Amygdala (tissue), 56 donors: Measurements from ENCODE around the gene SPAST.
"Not testable (repeated sequence)": the region's sequence is repeated elsewhere in the genome, so short reads cannot be mapped to it uniquely, and the experiment has no call there.

Experiments
- DNase-seq, 56 donors: peaks; one replicate each; lab custom pipeline; 2025; lab: John Stamatoyannopoulos, UW

The SPAST gene

GRCh38 chr2:32118055-32118454 lies 54.7 kb downstream of the SPAST start:
- no peak for DNase-seq

DNA sequence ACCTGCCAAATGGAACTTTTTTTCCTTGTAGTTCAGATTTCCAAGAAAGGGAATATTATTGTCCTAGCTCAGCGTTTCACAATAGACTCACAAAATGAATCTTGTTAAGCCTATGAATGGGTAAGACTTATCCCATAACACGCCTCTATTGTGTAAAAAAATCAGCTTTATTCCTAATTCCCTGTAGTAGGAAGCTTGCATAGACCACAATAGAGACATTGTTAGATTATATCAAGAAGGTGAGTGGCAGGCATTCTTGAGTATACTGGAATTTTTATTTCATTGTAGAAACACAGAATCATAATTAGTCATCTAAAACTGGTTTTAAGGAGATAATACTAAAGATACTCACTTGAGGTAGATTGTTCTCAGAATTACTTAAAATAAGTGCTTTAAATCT lies 55.8 kb downstream of the SPAST start:
- DNase-seq, result no peak

- no peak for DNase-seq
Measured at GRCh38 chr2:32124660-32125059, 61.3 kb downstream of the SPAST start.

- DNase-seq, result no peak
Measured at GRCh38 chr2:32128636-32129035, 65.3 kb downstream of the SPAST start.

- no peak for DNase-seq
Measured at GRCh38 chr2:32129086-32129485, 65.7 kb downstream of the SPAST start.

DNA sequence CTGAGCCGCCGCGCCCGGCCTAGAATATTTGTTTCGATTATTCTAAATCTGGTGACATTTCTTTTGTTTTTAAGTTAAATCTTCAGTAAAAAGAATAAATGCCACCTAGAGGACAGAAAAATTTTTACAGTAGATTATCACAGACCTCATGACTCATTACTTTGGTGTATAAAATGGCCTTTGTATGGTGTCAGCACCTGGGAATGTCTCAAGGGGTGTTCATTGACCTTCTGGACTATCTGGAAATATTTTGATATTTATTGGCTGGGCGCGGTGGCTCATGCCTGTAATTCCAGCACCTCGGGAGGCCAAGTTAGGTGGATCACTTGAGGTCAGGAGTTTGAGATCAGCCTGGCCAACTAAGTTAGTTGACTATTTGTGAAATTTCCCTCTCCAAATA lies 72.1 kb downstream of the SPAST start:
- no peak for DNase-seq

DNA sequence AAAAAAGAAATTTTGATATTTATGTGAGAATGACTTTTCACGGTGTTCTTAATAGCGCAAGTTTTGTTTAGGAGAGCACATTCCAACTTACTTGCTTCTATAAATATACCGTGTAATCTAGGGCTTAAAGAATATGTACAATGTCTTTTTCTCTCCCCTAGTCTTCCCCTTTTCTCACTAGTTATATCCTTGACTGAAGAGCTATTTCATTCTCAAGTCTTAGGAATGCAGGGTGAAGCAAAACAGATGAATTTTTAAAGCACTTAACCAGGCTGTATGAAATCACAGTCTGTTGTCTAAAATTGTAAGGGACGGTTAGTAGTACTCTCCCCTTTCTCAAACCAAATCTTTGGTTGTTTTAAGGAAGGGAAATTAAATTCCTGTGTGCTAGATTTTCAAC lies 72.7 kb downstream of the SPAST start:
- no peak for DNase-seq

DNA sequence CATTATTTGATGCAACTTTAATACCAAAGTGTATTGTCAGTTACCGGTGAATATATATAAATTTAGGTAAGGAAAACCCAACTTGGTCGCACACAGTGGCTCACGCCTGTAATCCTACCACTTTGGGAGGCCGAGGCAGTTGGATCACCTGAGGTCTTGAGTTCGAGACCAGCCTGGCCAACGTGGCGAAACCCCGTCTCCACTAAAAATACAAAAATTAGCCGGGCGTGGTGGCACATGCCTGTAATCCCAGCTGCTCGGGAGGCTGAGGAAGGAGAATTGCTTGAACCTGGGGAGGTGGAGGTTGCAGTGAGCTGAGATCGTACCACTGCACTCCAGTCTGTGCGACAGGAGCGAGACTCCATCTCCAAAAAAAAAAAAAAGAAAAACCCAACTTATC lies 88.2 kb downstream of the SPAST start:
- not testable (repeated sequence) for DNase-seq

DNA sequence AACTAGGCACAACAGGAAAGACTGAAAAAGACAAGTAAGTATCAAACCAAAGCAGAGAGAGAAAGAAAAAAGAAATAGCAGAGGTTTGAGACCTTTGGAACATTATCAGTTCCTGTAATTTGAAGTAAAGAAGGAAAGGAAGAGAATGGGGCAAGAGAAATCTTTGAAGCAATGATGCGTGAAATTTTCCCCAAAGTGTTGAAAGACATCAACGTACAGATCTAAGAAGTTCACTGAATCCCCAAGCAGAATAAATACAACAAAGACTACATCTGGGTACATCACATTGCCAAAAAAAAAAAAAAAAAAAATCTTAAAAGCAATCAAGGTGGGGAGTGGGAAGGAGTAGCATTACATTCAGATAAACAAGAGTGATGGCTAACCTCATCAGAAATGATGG lies 96.3 kb downstream of the SPAST start:
- no peak for DNase-seq

DNA sequence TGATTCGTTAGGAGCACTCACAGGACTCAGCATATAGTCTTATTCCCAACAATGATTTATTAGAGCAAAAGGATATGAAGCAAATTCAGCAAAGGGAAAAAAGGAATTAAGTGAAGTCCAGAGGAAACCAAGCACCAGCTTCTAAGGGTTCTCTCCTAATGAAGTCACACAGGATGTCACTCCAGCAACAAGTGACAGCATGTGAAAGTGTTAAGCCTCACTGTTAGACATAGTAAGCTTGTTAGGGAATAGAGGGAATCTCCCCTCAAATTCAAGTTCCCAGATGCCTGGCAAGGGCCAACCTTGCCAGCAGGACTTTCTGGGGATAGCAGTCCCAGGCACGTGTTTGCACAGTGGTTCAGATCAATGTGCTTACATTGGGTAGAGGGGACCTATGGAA lies 97.9 kb downstream of the SPAST start:
- no peak for DNase-seq

GRCh38 chr2:32164254-32164653 lies 100.9 kb downstream of the SPAST start:
- not testable (repeated sequence) for DNase-seq

GRCh38 chr2:32165027-32165347 lies 101.6 kb downstream of the SPAST start:
- DNase-seq, result not testable (repeated sequence)

GRCh38 chr2:32166115-32166574 lies 102.8 kb downstream of the SPAST start:
- no peak for DNase-seq

- no peak for DNase-seq
Measured at GRCh38 chr2:32168513-32168912, 105.2 kb downstream of the SPAST start.

DNA sequence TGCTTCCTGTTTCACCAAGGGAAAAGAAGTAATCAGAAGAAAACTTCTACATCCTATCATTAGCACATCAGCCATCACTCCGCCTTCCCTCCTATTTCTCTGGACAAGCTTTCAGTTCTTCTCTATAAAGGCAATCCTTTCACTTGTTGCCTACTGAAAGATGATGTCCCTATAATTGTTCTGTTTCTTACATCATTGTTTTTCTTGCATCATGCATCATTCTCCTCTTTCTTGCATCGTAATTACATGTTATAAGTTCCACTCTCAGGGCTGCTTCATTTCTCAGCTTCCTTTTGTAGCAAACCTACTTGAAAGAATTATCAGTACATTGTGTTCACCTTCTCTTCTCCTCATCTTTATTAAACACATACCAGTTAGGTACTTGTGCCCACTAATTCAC lies 109.5 kb downstream of the SPAST start:
- DNase-seq, result no peak

DNA sequence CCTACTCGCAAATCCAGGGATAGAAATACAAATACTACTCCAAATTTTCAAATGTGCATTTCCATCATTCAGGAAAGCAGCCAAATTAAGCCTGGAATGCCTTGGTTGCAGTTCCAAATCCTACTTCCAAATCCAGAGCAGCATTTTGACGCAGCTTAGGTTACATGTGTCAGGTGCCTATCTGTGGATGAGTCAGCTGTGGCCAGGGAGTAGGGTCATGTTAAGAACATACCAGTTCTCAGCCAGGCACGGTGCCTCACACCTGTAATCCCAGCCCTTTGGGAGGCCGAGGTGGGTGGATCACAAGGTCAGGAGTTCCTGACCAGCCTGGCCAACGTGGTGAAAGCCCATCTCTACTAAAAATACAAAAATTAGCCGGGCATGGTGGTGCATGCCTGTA lies 119.3 kb downstream of the SPAST start:
- DNase-seq, result no peak

GRCh38 chr2:32189011-32189410 lies 125.7 kb downstream of the SPAST start:
- no peak for DNase-seq

- DNase-seq, result no peak
Measured at GRCh38 chr2:32192418-32192817, 129.1 kb downstream of the SPAST start.

DNA sequence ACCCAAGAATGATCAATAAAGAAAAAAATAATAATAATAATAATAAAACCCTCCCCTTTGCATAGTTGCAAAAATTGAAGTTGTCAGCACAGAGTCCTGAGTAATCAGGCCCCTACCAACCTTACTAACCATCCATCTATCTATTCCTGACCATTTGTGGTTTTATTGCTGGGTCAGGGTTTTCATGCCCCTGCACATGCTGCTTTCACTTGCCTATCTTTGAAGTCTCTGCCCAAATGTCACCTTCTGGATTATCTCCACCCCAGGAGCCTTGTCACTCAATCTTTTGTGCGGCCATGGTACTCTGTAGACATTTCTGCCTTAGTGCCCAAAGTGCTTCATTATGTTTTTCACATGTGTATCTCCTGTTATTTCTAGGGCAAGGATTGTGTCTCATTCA lies 137.5 kb downstream of the SPAST start:
- no peak for DNase-seq

GRCh38 chr2:32203428-32203827 lies 140.1 kb downstream of the SPAST start:
- DNase-seq, result not testable (repeated sequence)
